HCT116 (cell line): ENCODE results near the gene AQP6.

Experiments used
- ATF3 ChIP-seq: IDR thresholded peaks from 2 replicates; pipeline ENCODE4 v1.6.1; 2012
- CTCF ChIP-seq, 3 experiments: fragments of 200-600 bp in 1 of 3; sonication (generic) in 1 of 3; IDR thresholded peaks in 2 of 3; conservative IDR thresholded peaks in 1 of 3; 2 replicates each; pipeline ENCODE4 v1.5.1; 2012 to 2017; ENCODE audit warnings: low read depth in 2 of 3, low read length in 2 of 3, antibody characterized with exemption in 1 of 3, borderline replicate concordance in 1 of 3, control low read depth in 1 of 3, mild to moderate bottlenecking in 1 of 3, mixed read lengths in 1 of 3, mixed run types in 1 of 3, moderate library complexity in 1 of 3; ENCODE audit not compliant: insufficient read depth in 1 of 3
- EZH2phosphoT487 ChIP-seq: fragments of 200-600 bp; IDR thresholded peaks from 2 replicates; pipeline ENCODE4 v1.6.1; 2018; ENCODE audit warnings: antibody characterized with exemption, borderline replicate concordance
- POLR2A ChIP-seq: IDR thresholded peaks from 2 replicates; pipeline ENCODE4 v1.7.0; 2011; ENCODE audit warnings: borderline replicate concordance; ENCODE audit not compliant: insufficient read depth, insufficient read length; ENCODE audit errors: extremely low read depth
- POLR2AphosphoS5 ChIP-seq: IDR thresholded peaks from 2 replicates; pipeline ENCODE4 v1.6.1; 2011; ENCODE audit warnings: mild to moderate bottlenecking, low read depth, low read length, moderate library complexity
- RAD21 ChIP-seq: IDR thresholded peaks from 2 replicates; pipeline ENCODE4 v1.6.1; 2012; ENCODE audit warnings: low read depth, mild to moderate bottlenecking
- REST ChIP-seq: IDR thresholded peaks from 2 replicates; pipeline ENCODE4 v1.6.1; 2012; ENCODE audit warnings: low read depth
- SIN3A ChIP-seq: IDR thresholded peaks from 2 replicates; pipeline ENCODE4 v1.6.1; 2012; ENCODE audit warnings: low read depth
- YY1 ChIP-seq: IDR thresholded peaks from 2 replicates; pipeline ENCODE4 v1.6.1; 2011; ENCODE audit warnings: low read length, low read depth, moderate library complexity, mild to moderate bottlenecking; ENCODE audit not compliant: insufficient replicate concordance; ENCODE audit errors: extremely low read depth
- ZBTB33 ChIP-seq: IDR thresholded peaks from 2 replicates; pipeline ENCODE4 v1.6.1; 2011; ENCODE audit warnings: mild to moderate bottlenecking, low read length, moderate library complexity; ENCODE audit not compliant: insufficient replicate concordance; ENCODE audit errors: extremely low read depth
- ZFX ChIP-seq: fragments of 450-650 bp; IDR thresholded peaks from 2 replicates; pipeline ENCODE4 v1.6.1; 2017
- TF ChIP-seq, protein P1 (sequence below): IDR thresholded peaks from 2 replicates; pipeline ENCODE4 v1.6.1; 2012

GRCh38 chr12:49983892-49984291 lies 11.1 kb downstream of the AQP6 start:
- TF ChIP-seq CTCF (IDR thresholded peaks at IDR 0.05 in 2 of 3, conservative IDR thresholded peaks at IDR 0.05 in 1 of 3; ENCODE audit: borderline replicate concordance in 1 of 3, insufficient read depth in 1 of 3, low read depth in 2 of 3, low read length in 2 of 3): no peak
- no peak for TF ChIP-seq POLR2AphosphoS5
- no peak for TF ChIP-seq EZH2phosphoT487
- TF ChIP-seq POLR2A: no peak
- TF ChIP-seq RAD21: no peak
- TF ChIP-seq REST: no peak
- TF ChIP-seq YY1: no peak
- TF ChIP-seq ZBTB33: no peak
- no peak for TF ChIP-seq SIN3A
- TF ChIP-seq ZFX: no peak
- no peak for TF ChIP-seq ATF3
- TF ChIP-seq, protein P1, sequence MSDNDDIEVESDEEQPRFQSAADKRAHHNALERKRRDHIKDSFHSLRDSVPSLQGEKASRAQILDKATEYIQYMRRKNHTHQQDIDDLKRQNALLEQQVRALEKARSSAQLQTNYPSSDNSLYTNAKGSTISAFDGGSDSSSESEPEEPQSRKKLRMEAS: no peak
